Stimulated activated CD8-positive, alpha-beta memory T cell treated with anti-CD3 and anti-CD28 coated beads, Interleukin-12 subunit alpha, Interleukin-12 subunit beta, amount 100 ng/mL, for 24 hours (primary cell): Measurements from ENCODE around the gene COLGALT1.

Experiments used
- DNase-seq: peaks from one replicate; pipeline ENCODE4 v3.0.0-alpha.2; 2020; ENCODE audit errors: extremely low read depth

Gene COLGALT1

DNA sequence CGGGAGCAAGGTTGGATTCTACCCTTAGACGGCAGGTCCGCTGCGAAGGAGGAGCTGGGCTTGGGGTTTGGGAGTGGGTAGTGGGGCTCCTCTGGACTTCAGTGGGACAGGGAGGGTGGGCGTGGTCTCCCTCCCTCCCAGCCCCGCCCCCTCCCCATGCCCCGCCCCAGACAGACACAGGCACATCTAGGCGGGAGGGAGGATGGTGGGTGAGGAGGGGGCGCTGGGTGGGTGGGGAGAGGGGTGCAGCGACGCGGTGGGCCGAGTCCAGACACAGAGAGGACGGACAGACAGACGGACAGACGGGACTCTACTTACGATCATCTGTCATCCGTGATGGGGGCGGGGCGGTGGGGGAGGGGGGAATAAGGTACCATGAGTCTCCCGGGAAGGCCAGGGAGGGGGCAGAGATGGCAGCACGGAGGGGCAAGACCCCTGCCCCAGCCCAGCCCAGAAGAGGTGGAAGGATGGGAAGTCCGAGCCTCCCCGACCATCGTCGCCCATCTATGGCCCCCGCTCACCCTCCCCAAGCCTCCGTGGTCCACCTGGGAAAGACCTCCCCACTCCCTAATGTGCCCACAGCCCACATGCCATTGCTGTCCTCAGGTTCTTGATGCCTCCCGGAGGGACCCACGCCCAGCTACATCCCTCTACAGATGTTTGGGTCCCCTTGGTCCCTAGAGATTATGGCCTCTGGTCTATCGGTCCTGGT lies 67.9 kb downstream of the COLGALT1 start:
- no peak for DNase-seq

DNA sequence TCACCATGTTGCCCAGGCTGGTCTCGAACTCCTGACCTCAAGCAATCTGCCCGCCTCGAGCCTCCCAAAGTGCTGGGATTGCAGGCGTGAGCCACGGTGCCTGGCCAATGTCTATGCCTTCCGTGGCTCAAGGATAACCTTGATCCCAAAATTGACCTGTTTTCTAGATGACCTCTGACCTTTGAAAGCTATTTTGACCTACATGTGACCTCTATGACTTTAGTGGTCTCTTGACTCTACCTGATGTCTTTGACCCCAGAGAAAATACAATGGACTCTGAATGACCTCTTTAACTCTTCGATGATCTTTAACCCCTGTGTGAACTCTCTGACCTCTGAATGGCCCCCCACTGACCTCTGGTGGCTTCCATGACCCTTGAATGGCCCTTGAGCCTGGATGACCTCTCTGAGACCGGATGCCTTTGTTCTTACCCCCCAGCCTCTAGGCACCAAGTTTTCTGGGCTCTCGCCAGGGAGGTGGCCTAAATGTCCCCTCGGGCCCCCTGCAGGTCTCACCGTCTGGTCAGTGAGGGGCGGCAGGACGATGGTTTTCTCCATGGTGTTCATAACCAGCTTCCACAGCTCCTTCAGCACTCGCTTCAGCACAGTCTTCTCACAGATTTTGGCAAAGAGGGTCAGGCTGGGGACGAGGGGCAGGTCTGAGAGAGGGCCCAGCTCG lies 69.0 kb downstream of the COLGALT1 start:
- DNase-seq = no peak

DNA sequence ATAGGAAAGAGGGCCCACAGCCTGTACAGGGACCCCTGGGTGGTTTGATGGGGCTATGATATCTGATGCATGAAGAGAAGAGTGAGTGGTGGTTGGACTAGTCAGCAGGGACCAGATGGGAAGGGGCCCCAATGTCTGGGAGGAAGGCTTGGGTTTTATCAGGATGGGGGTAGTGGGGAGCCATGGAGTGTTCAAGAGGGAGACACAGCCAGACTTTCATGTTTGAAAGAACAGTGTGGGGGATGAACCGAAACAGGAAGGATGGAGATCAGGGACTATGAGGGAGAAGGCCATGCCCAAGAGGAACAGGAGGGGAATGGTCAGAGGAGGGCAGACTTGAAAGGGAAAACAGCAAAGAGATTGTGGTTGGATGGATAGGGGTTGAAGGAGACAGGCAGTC lies 69.6 kb downstream of the COLGALT1 start:
- no peak for DNase-seq

DNA sequence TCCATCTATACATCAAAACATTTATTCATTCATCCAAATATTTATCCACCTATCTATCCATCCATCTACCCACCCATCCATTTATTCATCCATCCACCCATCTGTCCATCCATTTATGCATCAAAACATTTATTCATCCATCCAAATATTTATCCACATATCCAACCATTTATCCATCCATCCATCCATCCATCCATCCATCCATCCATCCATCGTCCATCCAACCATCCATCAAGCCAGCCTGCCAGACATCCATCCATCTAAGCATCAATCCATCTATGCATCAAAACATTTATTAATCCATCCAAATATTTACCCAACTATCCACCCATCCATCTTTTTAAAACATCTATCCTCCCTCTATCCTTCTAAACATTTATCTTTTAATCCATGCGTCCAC lies 70.5 kb downstream of the COLGALT1 start:
- DNase-seq = no peak

- DNase-seq = no peak
Measured at GRCh38 chr19:17626456-17627015, 71.1 kb downstream of the COLGALT1 start.

DNA sequence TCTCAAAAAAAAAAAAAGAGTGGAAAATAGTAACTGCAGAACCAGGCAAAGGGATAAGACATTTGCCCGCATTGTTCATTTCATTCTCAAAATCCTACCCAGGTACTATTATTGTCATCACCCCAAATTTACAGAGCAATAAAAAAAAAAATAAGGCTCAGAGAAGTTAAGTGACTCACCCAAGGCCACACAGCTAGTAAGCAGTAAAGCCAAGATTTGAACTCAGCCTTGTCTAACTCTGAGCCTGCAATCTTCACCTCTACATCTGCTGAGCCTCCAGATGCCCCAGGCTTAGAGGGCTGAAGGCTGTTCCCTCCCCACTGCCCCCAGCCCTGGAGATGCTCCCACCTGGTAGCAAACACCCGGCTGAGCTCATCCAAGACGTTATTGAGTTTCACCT lies 71.7 kb downstream of the COLGALT1 start:
- no peak for DNase-seq

- DNase-seq = no peak
Measured at GRCh38 chr19:17627921-17628320, 72.5 kb downstream of the COLGALT1 start.

DNA sequence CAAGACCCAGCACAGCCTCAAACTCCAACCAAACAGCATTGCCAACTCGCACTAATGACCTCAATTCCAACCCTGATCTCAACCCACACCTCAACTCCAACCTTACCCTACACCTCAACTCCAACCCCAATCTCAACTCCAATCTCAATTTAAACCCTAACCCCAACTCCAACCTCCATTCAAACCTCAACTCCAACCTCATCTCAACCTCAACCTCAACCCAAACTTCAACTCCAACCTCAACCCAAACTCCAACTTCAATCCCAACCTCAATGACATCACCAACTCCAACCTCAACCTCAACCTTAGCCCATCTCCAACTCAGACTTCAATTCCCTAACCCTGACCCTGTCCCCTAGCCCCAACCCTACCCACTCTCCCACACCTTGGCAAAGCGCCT lies 74.3 kb downstream of the COLGALT1 start:
- no peak for DNase-seq

- no peak for DNase-seq
Measured at GRCh38 chr19:17632577-17632976, 77.1 kb downstream of the COLGALT1 start.
